ENCODE measurements around the gene TLDC2.

Gene TLDC2

DNA sequence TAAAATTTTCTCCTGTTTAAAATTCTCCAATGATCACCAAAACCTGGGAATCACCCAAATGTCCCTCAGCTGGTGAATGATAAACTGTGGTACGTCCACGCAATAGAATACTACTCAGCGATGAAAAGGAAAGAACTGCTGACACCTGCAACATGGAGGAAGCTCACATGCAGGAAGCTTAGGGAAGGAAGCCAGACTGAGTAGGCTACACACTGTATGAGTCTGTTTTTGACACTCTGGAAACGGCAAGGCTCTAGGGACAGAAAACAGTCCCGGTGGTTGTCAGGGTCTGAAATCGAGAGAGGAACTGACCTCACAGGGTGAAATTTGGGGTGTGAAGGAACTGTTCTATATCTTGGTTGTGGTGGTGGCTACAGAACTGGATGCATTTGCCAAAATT is 25.2 kb upstream of the TLDC2 start:
- no peak overlapping the region for H3K4me3 ChIP-seq (replicated peaks; ENCODE audit: low read depth, low read length)
- DNase-seq (ENCODE audit: extremely low read depth, low read depth): no peak
- TF ChIP-seq, protein P1, sequence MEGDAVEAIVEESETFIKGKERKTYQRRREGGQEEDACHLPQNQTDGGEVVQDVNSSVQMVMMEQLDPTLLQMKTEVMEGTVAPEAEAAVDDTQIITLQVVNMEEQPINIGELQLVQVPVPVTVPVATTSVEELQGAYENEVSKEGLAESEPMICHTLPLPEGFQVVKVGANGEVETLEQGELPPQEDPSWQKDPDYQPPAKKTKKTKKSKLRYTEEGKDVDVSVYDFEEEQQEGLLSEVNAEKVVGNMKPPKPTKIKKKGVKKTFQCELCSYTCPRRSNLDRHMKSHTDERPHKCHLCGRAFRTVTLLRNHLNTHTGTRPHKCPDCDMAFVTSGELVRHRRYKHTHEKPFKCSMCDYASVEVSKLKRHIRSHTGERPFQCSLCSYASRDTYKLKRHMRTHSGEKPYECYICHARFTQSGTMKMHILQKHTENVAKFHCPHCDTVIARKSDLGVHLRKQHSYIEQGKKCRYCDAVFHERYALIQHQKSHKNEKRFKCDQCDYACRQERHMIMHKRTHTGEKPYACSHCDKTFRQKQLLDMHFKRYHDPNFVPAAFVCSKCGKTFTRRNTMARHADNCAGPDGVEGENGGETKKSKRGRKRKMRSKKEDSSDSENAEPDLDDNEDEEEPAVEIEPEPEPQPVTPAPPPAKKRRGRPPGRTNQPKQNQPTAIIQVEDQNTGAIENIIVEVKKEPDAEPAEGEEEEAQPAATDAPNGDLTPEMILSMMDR (IDR thresholded peaks at IDR 0.05; ENCODE audit: low read depth, low read length, missing control alignments): no peak

DNA sequence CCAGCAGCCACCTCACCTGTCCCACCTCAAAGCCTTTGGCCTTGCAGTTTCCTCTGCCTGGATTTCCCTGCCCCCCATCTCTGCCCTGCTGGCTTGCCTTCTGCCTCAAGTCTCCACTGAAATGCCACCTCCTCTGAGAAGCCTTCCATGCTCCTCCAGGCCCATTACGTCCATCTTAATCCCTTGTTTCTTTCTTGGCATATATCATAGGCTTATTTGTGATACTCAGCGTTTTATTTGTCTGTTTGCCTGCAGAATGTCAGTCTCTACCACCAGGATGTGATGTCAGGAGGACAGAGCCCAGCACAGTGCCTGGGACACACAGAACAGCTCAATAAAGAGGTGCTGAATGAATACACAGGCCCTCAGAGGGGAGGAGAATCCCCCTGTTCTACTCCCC is 24.4 kb upstream of the TLDC2 start:
- no peak overlapping the region for H3K4me3 ChIP-seq (replicated peaks; ENCODE audit: low read depth, low read length)
- TF ChIP-seq, protein P1 (IDR thresholded peaks at IDR 0.05; ENCODE audit: low read depth, low read length, missing control alignments): no peak
- no peak for DNase-seq (ENCODE audit: extremely low read depth, low read depth)

DNA sequence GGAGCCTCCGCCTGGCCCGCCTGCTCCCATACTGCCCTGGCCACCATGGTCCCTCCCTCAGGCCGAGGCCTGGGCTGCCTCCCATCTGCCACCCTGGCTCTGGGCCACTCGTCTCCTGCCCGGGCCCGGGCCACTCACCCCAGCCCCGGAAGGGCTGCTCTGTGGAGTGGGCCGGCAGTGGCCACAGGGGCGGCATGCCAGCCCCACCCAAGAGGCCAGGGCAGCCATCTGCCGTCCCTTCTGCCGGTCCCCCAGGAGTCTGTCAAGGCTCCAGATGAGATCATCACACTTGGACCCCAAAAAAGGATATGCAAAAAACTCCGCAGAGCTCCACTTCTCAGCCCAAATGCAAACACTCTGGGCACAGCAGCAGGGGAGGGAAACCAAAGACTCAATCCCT is 23.8 kb upstream of the TLDC2 start:
- H3K4me3 ChIP-seq (replicated peaks; ENCODE audit: low read depth, low read length): no peak overlapping the region
- DNase-seq (ENCODE audit: extremely low read depth, low read depth): no peak
- TF ChIP-seq, protein P1 (IDR thresholded peaks at IDR 0.05; ENCODE audit: low read depth, low read length, missing control alignments): no peak

DNA sequence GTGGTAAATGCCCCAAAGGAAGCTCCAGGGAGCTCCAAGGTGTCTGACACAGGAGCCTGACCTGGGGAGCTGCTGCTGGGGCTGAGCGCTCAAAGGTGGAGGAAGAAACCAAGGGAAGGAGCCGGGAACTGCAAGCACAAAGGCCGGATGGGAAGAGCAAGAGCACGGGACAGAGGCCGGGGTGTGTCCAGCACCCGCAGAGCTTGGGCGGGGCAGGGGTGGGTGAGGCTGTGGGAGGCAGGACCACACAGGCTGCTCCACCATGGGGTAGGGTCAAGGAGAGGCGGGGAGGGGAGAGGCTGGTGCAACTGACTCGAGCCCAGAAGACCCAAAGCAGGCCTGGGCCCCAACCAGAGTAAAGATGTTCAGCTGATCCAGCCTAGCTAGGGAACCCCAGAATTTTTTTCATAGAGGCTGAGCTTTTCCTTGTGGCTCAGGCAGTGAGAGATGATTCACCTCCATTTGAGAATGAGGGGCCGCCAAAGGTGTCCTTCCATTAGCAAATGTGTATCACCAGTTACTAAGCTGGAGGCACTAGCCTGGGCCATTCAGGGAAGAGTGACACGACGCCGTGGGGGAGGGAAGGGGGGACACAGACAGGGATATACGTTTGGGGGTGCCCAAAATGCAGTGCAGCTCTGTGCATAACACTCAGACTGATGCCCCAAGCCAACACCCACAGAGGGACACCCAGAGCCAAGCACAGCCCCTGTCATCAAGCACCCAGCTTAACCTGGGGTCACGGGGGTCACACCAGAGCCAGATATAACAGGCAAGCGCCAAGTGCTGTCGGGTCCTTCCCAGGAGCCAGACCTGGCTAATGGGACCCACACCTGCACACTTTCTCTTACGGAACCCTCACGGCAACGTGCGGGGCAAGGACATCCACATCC is 21.3 kb upstream of the TLDC2 start:
- DNase-seq (ENCODE audit: extremely low read depth, low read depth): no peak
- no peak overlapping the region for H3K4me3 ChIP-seq (replicated peaks; ENCODE audit: low read depth, low read length)
- TF ChIP-seq, protein P1 (IDR thresholded peaks at IDR 0.05; ENCODE audit: low read depth, low read length, missing control alignments): no peak

DNA sequence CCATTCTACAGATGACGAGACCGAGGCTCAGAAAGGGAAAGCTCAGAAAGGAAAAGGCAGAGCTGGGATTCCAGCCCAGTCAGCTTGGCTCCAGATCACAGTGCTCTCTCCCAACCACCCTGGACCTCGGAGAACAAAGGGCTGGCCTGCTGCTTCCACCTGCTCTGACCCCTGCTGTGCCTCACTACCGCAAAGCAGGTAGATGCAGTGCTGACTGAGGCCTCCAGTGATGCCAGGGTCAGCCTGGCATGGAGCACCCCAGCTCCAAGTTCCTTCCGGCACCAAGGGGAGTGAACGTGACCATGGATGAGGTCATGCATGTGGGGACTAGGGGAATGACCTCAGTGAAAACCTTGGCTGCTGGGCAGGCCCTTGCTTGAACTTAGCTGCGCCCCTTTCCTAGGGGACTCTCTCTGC is 20.7 kb upstream of the TLDC2 start:
- no peak for DNase-seq (ENCODE audit: extremely low read depth, low read depth)

DNA sequence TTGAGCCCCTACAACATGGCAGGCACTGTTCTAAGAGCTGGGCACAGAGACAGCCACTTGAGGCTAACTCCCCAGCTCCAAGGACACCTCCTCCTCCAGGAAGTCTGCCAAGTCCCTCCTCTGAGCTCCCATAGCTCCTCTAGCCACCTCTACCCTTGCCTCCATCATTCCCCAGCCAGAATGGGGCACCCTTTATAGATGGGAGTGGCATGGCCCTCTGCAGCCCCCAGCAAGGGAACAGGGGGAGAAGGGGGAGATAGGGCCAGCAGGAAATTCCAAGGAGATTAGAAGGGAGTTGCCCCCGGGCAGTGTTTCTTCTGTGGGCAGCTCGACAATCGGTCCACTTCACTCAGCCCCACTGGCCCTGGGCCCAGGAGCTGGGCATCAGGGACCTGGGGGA is 19.7 kb upstream of the TLDC2 start:
- DNase-seq (ENCODE audit: extremely low read depth, low read depth): no peak
- TF ChIP-seq, protein P1 (IDR thresholded peaks at IDR 0.05; ENCODE audit: low read depth, low read length, missing control alignments): no peak
- H3K4me3 ChIP-seq (replicated peaks; ENCODE audit: low read depth, low read length): no peak overlapping the region

More for the DNA sequence above, 20.7 kb upstream of the TLDC2 start:
- H3K4me3 ChIP-seq (replicated peaks; ENCODE audit: low read depth, low read length): no peak overlapping the region
- TF ChIP-seq, protein P1 (IDR thresholded peaks at IDR 0.05; ENCODE audit: low read depth, low read length, missing control alignments): no peak

Measured in HFF-Myc (cell line).